Measurements from ENCODE around the gene PIEZO2.

The PIEZO2 gene

DNA sequence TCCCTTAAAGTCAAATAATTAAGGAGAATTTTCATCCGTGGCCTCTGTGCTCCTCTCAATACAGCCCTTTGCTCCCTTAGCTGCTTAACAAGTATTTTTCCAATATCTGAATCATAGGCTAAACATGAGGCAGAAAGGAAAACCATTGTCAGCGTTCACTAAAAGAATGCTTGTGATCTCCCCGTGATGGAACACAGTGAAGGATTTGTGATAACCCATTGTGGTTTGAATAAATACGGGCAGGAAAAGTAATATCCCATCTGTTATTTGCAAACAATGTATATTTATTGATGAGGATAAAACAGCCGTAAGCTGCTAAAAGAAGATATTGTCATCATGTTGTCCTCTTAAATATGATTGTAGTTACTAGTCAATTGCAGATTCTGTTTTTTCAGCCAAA lies 365.4 kb downstream of the PIEZO2 start:
- Histone ChIP-seq H3K9me2 (replicated peaks; ENCODE audit: control insufficient read depth, low read length) (no peaks in the 10 kb centered on the region), H4K20me1 (ENCODE audit: control insufficient read depth, insufficient read depth, low read depth, low read length) (no peaks in the 10 kb centered on the region), H3K79me2 (ENCODE audit: control insufficient read depth, low read length) (no peaks in the 10 kb centered on the region), H3K4me2 (ENCODE audit: low read length) (no peak overlapping the region), H3K4me3 (ENCODE audit: low read length) (no peak overlapping the region), H3K4me1 (ENCODE audit: control insufficient read depth, low read length) (no peaks in the 10 kb centered on the region), H3K27ac (ENCODE audit: low read depth, low read length) (no peak overlapping the region), H3F3A (ENCODE audit: control insufficient read depth, insufficient read depth) (no peaks in the 10 kb centered on the region), H3K27me3 (ENCODE audit: control insufficient read depth, low read length) (peaks cover 2% of the 10 kb centered on the region; the same call in 1 of the 2 replicates), H3K9me3 (ENCODE audit: control insufficient read depth, insufficient read depth, low read length) (no peaks in the 10 kb centered on the region), H3K36me3 (ENCODE audit: control insufficient read depth, low read length) (no peaks in the 10 kb centered on the region)
- no peak for TF ChIP-seq EZH2phosphoT487 (IDR thresholded peaks at IDR 0.05; ENCODE audit: borderline replicate concordance, low read length)
- TF ChIP-seq, protein P1, sequence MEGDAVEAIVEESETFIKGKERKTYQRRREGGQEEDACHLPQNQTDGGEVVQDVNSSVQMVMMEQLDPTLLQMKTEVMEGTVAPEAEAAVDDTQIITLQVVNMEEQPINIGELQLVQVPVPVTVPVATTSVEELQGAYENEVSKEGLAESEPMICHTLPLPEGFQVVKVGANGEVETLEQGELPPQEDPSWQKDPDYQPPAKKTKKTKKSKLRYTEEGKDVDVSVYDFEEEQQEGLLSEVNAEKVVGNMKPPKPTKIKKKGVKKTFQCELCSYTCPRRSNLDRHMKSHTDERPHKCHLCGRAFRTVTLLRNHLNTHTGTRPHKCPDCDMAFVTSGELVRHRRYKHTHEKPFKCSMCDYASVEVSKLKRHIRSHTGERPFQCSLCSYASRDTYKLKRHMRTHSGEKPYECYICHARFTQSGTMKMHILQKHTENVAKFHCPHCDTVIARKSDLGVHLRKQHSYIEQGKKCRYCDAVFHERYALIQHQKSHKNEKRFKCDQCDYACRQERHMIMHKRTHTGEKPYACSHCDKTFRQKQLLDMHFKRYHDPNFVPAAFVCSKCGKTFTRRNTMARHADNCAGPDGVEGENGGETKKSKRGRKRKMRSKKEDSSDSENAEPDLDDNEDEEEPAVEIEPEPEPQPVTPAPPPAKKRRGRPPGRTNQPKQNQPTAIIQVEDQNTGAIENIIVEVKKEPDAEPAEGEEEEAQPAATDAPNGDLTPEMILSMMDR (IDR thresholded peaks at IDR 0.05; ENCODE audit: low read depth, low read length, poor library complexity, severe bottlenecking) = no peak

DNA sequence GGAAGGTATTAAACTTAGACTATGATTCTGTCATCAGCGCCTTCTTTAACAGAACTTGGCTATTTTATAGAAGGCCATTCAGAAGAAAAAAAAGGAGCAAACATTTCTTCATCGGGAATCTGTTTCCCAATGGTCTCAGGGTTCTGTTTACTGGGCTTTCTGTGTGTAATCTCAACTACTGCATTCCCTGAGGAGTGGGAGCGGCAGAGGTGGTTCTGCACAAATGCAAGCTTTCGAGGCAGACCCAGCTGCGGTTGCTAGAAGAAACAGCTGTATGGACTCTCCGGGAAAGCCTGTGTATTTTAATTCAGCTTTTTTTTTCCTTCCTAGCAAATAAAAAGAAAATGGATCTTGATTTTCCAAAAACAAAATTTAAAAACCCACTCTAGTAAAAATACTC lies 372.9 kb downstream of the PIEZO2 start:
- Histone ChIP-seq H3K4me2 (ENCODE audit: low read length) (no peak overlapping the region), H3K4me1 (ENCODE audit: control insufficient read depth, low read length) (no peaks in the 10 kb centered on the region), H3K79me2 (ENCODE audit: control insufficient read depth, low read length) (no peaks in the 10 kb centered on the region), H3K36me3 (ENCODE audit: control insufficient read depth, low read length) (no peaks in the 10 kb centered on the region), H3F3A (ENCODE audit: control insufficient read depth, insufficient read depth) (no peaks in the 10 kb centered on the region), H3K9me3 (ENCODE audit: control insufficient read depth, insufficient read depth, low read length) (no peaks in the 10 kb centered on the region), H4K20me1 (ENCODE audit: control insufficient read depth, insufficient read depth, low read depth, low read length) (no peaks in the 10 kb centered on the region), H3K27ac (ENCODE audit: low read depth, low read length) (no peak overlapping the region), H3K4me3 (ENCODE audit: low read length) (no peak overlapping the region), H3K9me2 (replicated peaks; ENCODE audit: control insufficient read depth, low read length) (no peaks in the 10 kb centered on the region), H3K27me3 (ENCODE audit: control insufficient read depth, low read length) (peaks cover 3% of the 10 kb centered on the region; the same call in 1 of the 2 replicates)
- TF ChIP-seq, protein P1 (IDR thresholded peaks at IDR 0.05; ENCODE audit: low read depth, low read length, poor library complexity, severe bottlenecking) = no peak
- no peak for TF ChIP-seq EZH2phosphoT487 (IDR thresholded peaks at IDR 0.05; ENCODE audit: borderline replicate concordance, low read length)

DNA sequence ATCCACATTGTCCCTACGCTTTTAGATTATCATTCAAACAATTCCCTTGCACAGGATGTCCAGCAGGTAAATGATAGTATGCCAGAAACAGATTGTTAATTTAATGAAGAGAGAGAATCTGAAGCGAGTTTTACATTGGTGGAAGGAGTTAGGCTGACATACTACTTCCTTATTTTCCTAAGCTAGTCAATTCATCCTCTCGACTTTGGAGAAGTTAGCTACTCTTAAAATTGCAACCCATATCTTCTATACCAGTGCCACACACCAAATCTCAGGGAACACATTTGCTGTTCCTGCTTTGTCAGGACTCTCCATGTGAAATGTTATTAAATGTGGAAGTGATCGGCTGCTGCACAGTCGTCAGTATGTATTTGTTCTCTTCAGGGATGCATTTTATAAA lies 374.3 kb downstream of the PIEZO2 start:
- Histone ChIP-seq H3K27ac (ENCODE audit: low read depth, low read length) (no peak overlapping the region), H4K20me1 (ENCODE audit: control insufficient read depth, insufficient read depth, low read depth, low read length) (no peaks in the 10 kb centered on the region), H3F3A (ENCODE audit: control insufficient read depth, insufficient read depth) (no peaks in the 10 kb centered on the region), H3K36me3 (ENCODE audit: control insufficient read depth, low read length) (no peaks in the 10 kb centered on the region), H3K79me2 (ENCODE audit: control insufficient read depth, low read length) (no peaks in the 10 kb centered on the region), H3K4me2 (ENCODE audit: low read length) (no peak overlapping the region), H3K4me1 (ENCODE audit: control insufficient read depth, low read length) (no peaks in the 10 kb centered on the region), H3K27me3 (ENCODE audit: control insufficient read depth, low read length) (peaks cover 3% of the 10 kb centered on the region; the same call in 1 of the 2 replicates), H3K4me3 (ENCODE audit: low read length) (no peak overlapping the region), H3K9me2 (replicated peaks; ENCODE audit: control insufficient read depth, low read length) (no peaks in the 10 kb centered on the region), H3K9me3 (ENCODE audit: control insufficient read depth, insufficient read depth, low read length) (no peaks in the 10 kb centered on the region)
- TF ChIP-seq, protein P1 (IDR thresholded peaks at IDR 0.05; ENCODE audit: low read depth, low read length, poor library complexity, severe bottlenecking) = no peak
- TF ChIP-seq EZH2phosphoT487 (IDR thresholded peaks at IDR 0.05; ENCODE audit: borderline replicate concordance, low read length) = no peak

All from DOHH2 (cell line).